Measurements from ENCODE around the gene SYTL4. TPM values are rescaled to one million over a fixed set of nuclear protein-coding genes. Genes with fewer than 3 reads are reported as not detected.

Gene SYTL4
- total and polyA plus RNA-seq, 2 of the 8 experiments (the other 6 are each of a cell fraction or from before 2014, with no cell fraction given) = 0.11 TPM

GRCh38 chrX:100680756-100681155 lies 51.2 kb downstream of the SYTL4 start:
- Histone ChIP-seq H3K79me1 (ENCODE audit: low read depth, low read length) (no peaks in the 10 kb centered on the region), H3K4me2 (ENCODE audit: insufficient read depth in 1 of 2, low read depth in 2 of 2, low read length in 2 of 2) (no peak overlapping the region), H4K91ac (replicated peaks; ENCODE audit: insufficient read length, low read length) (no peak overlapping the region), H2BK15ac (ENCODE audit: low read length) (no peak overlapping the region), H3K4ac (replicated peaks; ENCODE audit: insufficient read length, low read depth, low read length) (no peak overlapping the region), H3K4me3 (ENCODE audit: extremely low read depth in 1 of 4, insufficient read depth in 2 of 4, low read depth in 3 of 4, low read length in 4 of 4) (no peak overlapping the region), H4K5ac (ENCODE audit: insufficient read length, low read depth, low read length) (no peak overlapping the region), H3K14ac (ENCODE audit: insufficient read length) (no peak overlapping the region), H2AK5ac (ENCODE audit: low read depth, low read length) (no peak overlapping the region), H3K9me3 (ENCODE audit: insufficient read depth in 2 of 2, low read depth in 1 of 2, low read length in 1 of 2) (no peaks in the 10 kb centered on the region), H3K9ac (replicated peaks in 1 of 4; ENCODE audit: extremely low read depth in 1 of 4, low read depth in 3 of 4, low read length in 3 of 4) (no peak overlapping the region), H3K27ac (ENCODE audit: low read depth, low read length) (no peak overlapping the region), H4K8ac (ENCODE audit: extremely low read depth, insufficient read depth, low read length) (no peak overlapping the region), H3K23ac (ENCODE audit: insufficient read length) (no peak overlapping the region), H3K4me1 (replicated peaks in 1 of 4; ENCODE audit: control insufficient read depth in 3 of 4, insufficient read depth in 4 of 4, low read length in 3 of 4) (no peaks in the 10 kb centered on the region), H2BK20ac (ENCODE audit: low read length) (no peak overlapping the region), H3K56ac (replicated peaks; ENCODE audit: insufficient read length, low read depth, low read length) (no peak overlapping the region), H3K79me2 (ENCODE audit: control insufficient read depth in 1 of 2, insufficient read depth in 2 of 2, low read length in 2 of 2) (no peaks in the 10 kb centered on the region), H3K36me3 (ENCODE audit: control insufficient read depth in 2 of 4, insufficient read depth in 4 of 4, low read length in 3 of 4) (no peaks in the 10 kb centered on the region), H2AFZ (ENCODE audit: low read length) (no peak overlapping the region), H3K18ac (ENCODE audit: extremely low read depth, low read length) (no peak overlapping the region), H2BK12ac (ENCODE audit: low read depth, low read length) (no peak overlapping the region), H3K27me3 (replicated peaks in 1 of 4; ENCODE audit: control insufficient read depth in 3 of 4, extremely low read depth in 1 of 4, insufficient read depth in 3 of 4, low read length in 3 of 4) (no peaks in the 10 kb centered on the region), H2BK120ac (replicated peaks; ENCODE audit: low read depth, low read length) (no peak overlapping the region), H2BK5ac (ENCODE audit: low read depth, low read length) (no peak overlapping the region), H3K23me2 (ENCODE audit: low read depth, low read length) (no peaks in the 10 kb centered on the region), H4K20me1 (replicated peaks in 1 of 2; ENCODE audit: control insufficient read depth in 1 of 2, insufficient read depth in 2 of 2, low read length in 2 of 2) (no peaks in the 10 kb centered on the region)
- DNase-seq (ENCODE audit: low read depth in 1 of 2, low spot score in 2 of 2) (no peak), FAIRE-seq (no peak)
- WGBS, 2 experiments (ENCODE audit: extremely low coverage in 1 of 2, insufficient coverage in 1 of 2, insufficient read length in 1 of 2, insufficient replicate concordance in 2 of 2, low coverage in 1 of 2, low lambda C conversion rate in 2 of 2, missing lambda C conversion rate in 1 of 2) = 88% methylated on average over 2 of the region's 2 CpGs; no CpG with 5 or more reads in 1 of the 2 experiments
- ChIA-PET POLR2A (ENCODE audit: partially characterized antibody) (no interaction called here), CTCF (ENCODE audit: partially characterized antibody) (interaction anchor here (1.1 to 3.0 kb wide), 3 partner anchors 11 to 231 kb away, joined by 3 to 19 read pairs (median 16); no protein-coding TSS in a partner anchor)
- TF ChIP-seq EGR1 (IDR thresholded peaks at IDR 0.05; ENCODE audit: borderline replicate concordance, low read depth, low read length) (no peak), JUN (IDR thresholded peaks at IDR 0.05; ENCODE audit: low read depth, low read length) (no peak)
